Endothelial cell of umbilical vein (primary cell): ENCODE measurements around the gene CMBL. TPM values are rescaled to one million over a fixed set of nuclear protein-coding genes. Genes with fewer than 3 reads are reported as not detected.

ENCODE experiments used
- BruUV-seq: library from RNA; stranded (reverse); fragments of 400-500 nt; replicated peaks from 2 replicates; lab custom pipeline; 2021; lab: Mats Ljungman, UMichigan
- CTCF ChIA-PET: fragments of 300-600, 350-600 bp; sonication (Branson Sonifier 250); formaldehyde crosslinking; loops from one replicate; lab custom pipeline; 2021; ENCODE audit warnings: antibody characterized with exemption, inconsistent platforms; lab: Charles Lee
- POLR2A ChIA-PET: fragments of 300-600, 350-600 bp; sonication (Branson Sonifier 250); formaldehyde crosslinking; loops from one replicate; lab custom pipeline; 2021; ENCODE audit warnings: antibody characterized with exemption, inconsistent platforms; lab: Charles Lee
- DNase-seq: peaks from one replicate; pipeline ENCODE4 v3.0.0-alpha.2; 2011; ENCODE audit warnings: low read depth, low spot score
- FAIRE-seq: peaks from 2 replicates; lab custom pipeline; 2011; peaks lifted over from hg19 to GRCh38; lab: Jason Lieb, UNC
- H2AFZ ChIP-seq: 2 replicates; pipeline ENCODE4 v1.6.0; 2012; ENCODE audit warnings: low read depth, low read length, control low read depth, inconsistent platforms
- H3K27ac ChIP-seq: 2 replicates; pipeline ENCODE4 v1.5.1; 2011; ENCODE audit warnings: low read depth, mild to moderate bottlenecking, control low read depth, low read length, moderate library complexity; ENCODE audit not compliant: insufficient read depth
- H3K27me3 ChIP-seq, 2 experiments: 2 replicates each; pipeline versions ENCODE4 v1.6.0 to v1.6.1; 2011; ENCODE audit warnings: low read length in 2 of 2, mixed read lengths in 1 of 2; ENCODE audit not compliant: control insufficient read depth in 2 of 2, insufficient read depth in 2 of 2
- H3K36me3 ChIP-seq, 2 experiments: 2 replicates in 1 of 2; 3 replicates in 1 of 2; pipeline ENCODE4 v1.5.1; 2011; ENCODE audit warnings: low read length in 2 of 2, mild to moderate bottlenecking in 1 of 2, moderate library complexity in 1 of 2; ENCODE audit not compliant: control insufficient read depth in 2 of 2, insufficient read depth in 2 of 2; ENCODE audit errors: extremely low read depth in 1 of 2
- H3K4me1 ChIP-seq: 3 replicates; pipeline ENCODE4 v1.5.1; 2011; ENCODE audit warnings: mild to moderate bottlenecking, low read length; ENCODE audit not compliant: control insufficient read depth, insufficient read depth; ENCODE audit errors: extremely low read depth
- H3K4me2 ChIP-seq: 2 replicates; pipeline ENCODE4 v1.6.1; 2011; ENCODE audit warnings: low read length, control low read depth, mixed read lengths; ENCODE audit not compliant: insufficient read depth
- H3K4me3 ChIP-seq, 3 experiments: fragments of 200-600 bp in 1 of 3; sonication (generic), shearing (Covaris generic) in 1 of 3; replicated peaks in 1 of 3; 2 replicates each; pipeline ENCODE4 v1.5.1; 2011 to 2016; ENCODE audit warnings: control low read depth in 3 of 3, low read length in 3 of 3, mild to moderate bottlenecking in 2 of 3, inconsistent platforms in 1 of 3, low read depth in 1 of 3, moderate library complexity in 1 of 3; ENCODE audit not compliant: insufficient read depth in 1 of 3
- H3K79me2 ChIP-seq: 2 replicates; pipeline ENCODE4 v1.6.0; 2012; ENCODE audit warnings: low read length, inconsistent platforms; ENCODE audit not compliant: control insufficient read depth, insufficient read depth
- H3K9ac ChIP-seq: replicated peaks from 2 replicates; pipeline ENCODE3; 2011; ENCODE audit warnings: low read length, control low read depth; ENCODE audit not compliant: insufficient read depth; ENCODE audit errors: extremely low read depth
- H3K9me1 ChIP-seq: replicated peaks from 3 replicates; pipeline ENCODE4 v1.6.0; 2011; ENCODE audit warnings: mild to moderate bottlenecking, low read length; ENCODE audit not compliant: control insufficient read depth, insufficient read depth; ENCODE audit errors: extremely low read depth
- H3K9me3 ChIP-seq: replicated peaks from 2 replicates; pipeline ENCODE4 v1.5.1; 2012; ENCODE audit warnings: low read length, inconsistent platforms; ENCODE audit not compliant: control insufficient read depth, insufficient read depth
- H4K20me1 ChIP-seq: replicated peaks from 2 replicates; pipeline ENCODE3; 2011; ENCODE audit warnings: mild to moderate bottlenecking, low read length; ENCODE audit not compliant: control insufficient read depth, insufficient read depth; ENCODE audit errors: extremely low read depth
- EZH2 ChIP-seq: IDR thresholded peaks from 2 replicates; pipeline ENCODE4 v1.6.1; 2012; ENCODE audit warnings: borderline replicate concordance, low read depth, mild to moderate bottlenecking, moderate library complexity, low read length, inconsistent platforms; ENCODE audit not compliant: severe bottlenecking
- FOS ChIP-seq: IDR thresholded peaks from 2 replicates; pipeline ENCODE4 v1.6.1; 2011; ENCODE audit warnings: mild to moderate bottlenecking, low read length, moderate library complexity, borderline replicate concordance; ENCODE audit not compliant: insufficient read depth
- GATA2 ChIP-seq: IDR thresholded peaks from 2 replicates; pipeline ENCODE4 v1.7.0; 2011; ENCODE audit warnings: low read depth, mild to moderate bottlenecking, moderate library complexity, mixed read lengths, low read length; ENCODE audit not compliant: insufficient read length, insufficient read depth
- JUN ChIP-seq: IDR thresholded peaks from 2 replicates; pipeline ENCODE4 v1.6.1; 2011; ENCODE audit warnings: borderline replicate concordance, low read depth; ENCODE audit not compliant: insufficient read length, insufficient read depth
- MYC ChIP-seq: IDR thresholded peaks from one replicate; pipeline ENCODE4 v1.6.1; 2011; ENCODE audit warnings: mild to moderate bottlenecking, low read depth, low read length
- POLR2A ChIP-seq: IDR thresholded peaks from 2 replicates; pipeline ENCODE4 v1.6.1; 2012; ENCODE audit warnings: low read depth, mild to moderate bottlenecking, control low read depth, low read length
- POLR2AphosphoS5 ChIP-seq: IDR thresholded peaks from 2 replicates; pipeline ENCODE4 v1.6.1; 2012; ENCODE audit warnings: low read depth, mild to moderate bottlenecking, control low read depth, low read length, moderate library complexity; ENCODE audit not compliant: insufficient read depth
- dilution Hi-C: fragments of 300-500 bp; cut with MboI; formaldehyde crosslinking; loops from one replicate; pipeline ENCODE4 v1.15.0; 2019; ENCODE audit warnings: low sequenced_read_pairs; ENCODE audit not compliant: extremely low pct_ligation_motif_present
- intact Hi-C: fragments of 100-400 bp; cut with micrococcal nuclease; formaldehyde crosslinking; loops from one replicate; pipeline ENCODE4 v1.10.0; 2022
- polyA plus RNA-seq, 4 experiments: library from polyadenylated mRNA; depleted of rRNA in 3 of 4; stranded (reverse) in 3 of 4; unstranded in 1 of 4; fragments of >200 nt; gene quantifications; 2 replicates each; pipeline versions ENCODE4 v1.2.1 to v1.2.3, GENCODE V29; 2011 to 2012; ENCODE audit warnings: missing spikeins in 1 of 4
- total RNA-seq: library from RNA; stranded (reverse); gene quantifications from 2 replicates; pipeline ENCODE4 v1.2.3, GENCODE V29; 2021
- TF ChIP-seq, protein P1 (sequence below): IDR thresholded peaks from 2 replicates; pipeline ENCODE4 v1.6.1; 2011; ENCODE audit not compliant: insufficient read depth, insufficient read length
- TF ChIP-seq, protein P2 (sequence below), 2 donors: IDR thresholded peaks; 1 replicate in 1 of 2; 2 replicates in 1 of 2; pipeline ENCODE4 v1.5.1; 2011; ENCODE audit warnings: low read length in 2 of 2, mild to moderate bottlenecking in 2 of 2, moderate library complexity in 2 of 2, control low read depth in 1 of 2, inconsistent platforms in 1 of 2, low read depth in 1 of 2; ENCODE audit not compliant: insufficient read depth in 1 of 2; ENCODE audit errors: extremely low read depth in 1 of 2

CMBL gene
- total and polyA plus RNA-seq, 2 donors (not counting 3 experiments of a cell fraction or from before 2014, with no cell fraction given): 15.9 to 19.8 TPM

- Histone ChIP-seq H4K20me1 (no peaks in the 10 kb centered on the region), H3K27me3 (no peaks in the 10 kb centered on the region), H3K4me2 (no peak overlapping the region), H3K9me1 (no peaks in the 10 kb centered on the region), H3K79me2 (no peaks in the 10 kb centered on the region), H3K4me3 (no peak overlapping the region), H3K36me3 (no peaks in the 10 kb centered on the region), H3K4me1 (peaks cover 4% of the 10 kb centered on the region), H3K9me3 (no peaks in the 10 kb centered on the region), H3K27ac (no peak overlapping the region), H2AFZ (no peak overlapping the region), H3K9ac (no peak overlapping the region)
- intact Hi-C loops: no loop called here
- dilution Hi-C loops: no loop called here
- ChIA-PET CTCF (interaction anchor here (1.3 to 1.6 kb wide), 2 partner anchors 13 to 16 kb away, joined by 3 to 4 read pairs; no protein-coding TSS in a partner anchor), POLR2A (no interaction called here)
- no peak for FAIRE-seq
- BruUV-seq: no TSS peak
- DNase-seq: no peak
- no peak for TF ChIP-seq EZH2
- TF ChIP-seq POLR2A: no peak
- TF ChIP-seq, protein P1, sequence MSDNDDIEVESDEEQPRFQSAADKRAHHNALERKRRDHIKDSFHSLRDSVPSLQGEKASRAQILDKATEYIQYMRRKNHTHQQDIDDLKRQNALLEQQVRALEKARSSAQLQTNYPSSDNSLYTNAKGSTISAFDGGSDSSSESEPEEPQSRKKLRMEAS: no peak
- no peak for TF ChIP-seq GATA2
- TF ChIP-seq MYC: no peak
- TF ChIP-seq POLR2AphosphoS5: no peak
- TF ChIP-seq JUN: no peak
- TF ChIP-seq FOS: no peak
- TF ChIP-seq, protein P2, sequence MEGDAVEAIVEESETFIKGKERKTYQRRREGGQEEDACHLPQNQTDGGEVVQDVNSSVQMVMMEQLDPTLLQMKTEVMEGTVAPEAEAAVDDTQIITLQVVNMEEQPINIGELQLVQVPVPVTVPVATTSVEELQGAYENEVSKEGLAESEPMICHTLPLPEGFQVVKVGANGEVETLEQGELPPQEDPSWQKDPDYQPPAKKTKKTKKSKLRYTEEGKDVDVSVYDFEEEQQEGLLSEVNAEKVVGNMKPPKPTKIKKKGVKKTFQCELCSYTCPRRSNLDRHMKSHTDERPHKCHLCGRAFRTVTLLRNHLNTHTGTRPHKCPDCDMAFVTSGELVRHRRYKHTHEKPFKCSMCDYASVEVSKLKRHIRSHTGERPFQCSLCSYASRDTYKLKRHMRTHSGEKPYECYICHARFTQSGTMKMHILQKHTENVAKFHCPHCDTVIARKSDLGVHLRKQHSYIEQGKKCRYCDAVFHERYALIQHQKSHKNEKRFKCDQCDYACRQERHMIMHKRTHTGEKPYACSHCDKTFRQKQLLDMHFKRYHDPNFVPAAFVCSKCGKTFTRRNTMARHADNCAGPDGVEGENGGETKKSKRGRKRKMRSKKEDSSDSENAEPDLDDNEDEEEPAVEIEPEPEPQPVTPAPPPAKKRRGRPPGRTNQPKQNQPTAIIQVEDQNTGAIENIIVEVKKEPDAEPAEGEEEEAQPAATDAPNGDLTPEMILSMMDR (IDR thresholded peaks at IDR 0.05; ENCODE audit: extremely low read depth in 1 of 2, insufficient read depth in 1 of 2, low read depth in 1 of 2, low read length in 2 of 2): no peak
Observed at GRCh38 chr5:10300246-10300645, 7.5 kb downstream of the CMBL start.
